H9 (cell line): ENCODE measurements around the gene SDK2. TPM values are rescaled to one million over a fixed set of nuclear protein-coding genes. Genes with fewer than 3 reads are reported as not detected.

Experiments
- DNase-seq: peaks from one replicate; pipeline ENCODE4 v3.0.0-alpha.2; 2017
- H2AFZ ChIP-seq: one replicate; pipeline ENCODE4 v1.6.1; 2013; ENCODE audit warnings: mild to moderate bottlenecking, low read length, control low read depth, moderate library complexity
- H2AK5ac ChIP-seq: 2 replicates; pipeline ENCODE4 v1.6.1; 2013; ENCODE audit warnings: low read length, control low read depth, mixed read lengths; ENCODE audit not compliant: insufficient read length
- H2BK120ac ChIP-seq: one replicate; pipeline ENCODE4 v1.6.1; 2013; ENCODE audit warnings: low read depth, mild to moderate bottlenecking, low read length, control low read depth, inconsistent platforms; ENCODE audit not compliant: poor library complexity, severe bottlenecking
- H2BK12ac ChIP-seq: 2 replicates; pipeline ENCODE4 v1.6.1; 2013; ENCODE audit warnings: low read length, control low read depth, mixed read lengths, low read depth; ENCODE audit not compliant: insufficient read length
- H2BK15ac ChIP-seq: 2 replicates; pipeline ENCODE4 v1.6.1; 2013; ENCODE audit warnings: low read depth, low read length, control low read depth
- H2BK20ac ChIP-seq: one replicate; pipeline ENCODE4 v1.6.1; 2013; ENCODE audit warnings: low read depth, mild to moderate bottlenecking, low read length, control low read depth, inconsistent platforms; ENCODE audit not compliant: poor library complexity, severe bottlenecking
- H2BK5ac ChIP-seq: 2 replicates; pipeline ENCODE4 v1.6.1; 2013; ENCODE audit warnings: low read length, control low read depth, mixed read lengths; ENCODE audit not compliant: insufficient read length
- H3K14ac ChIP-seq: 2 replicates; pipeline ENCODE4 v1.6.1; 2013; ENCODE audit warnings: low read length, control low read depth; ENCODE audit not compliant: insufficient read depth
- H3K18ac ChIP-seq: 2 replicates; pipeline ENCODE4 v1.6.1; 2013; ENCODE audit warnings: low read depth, mild to moderate bottlenecking, mixed read lengths, low read length, control low read depth; ENCODE audit not compliant: insufficient read length
- H3K23ac ChIP-seq: 2 replicates; pipeline ENCODE4 v1.6.1; 2013; ENCODE audit warnings: low read length, control low read depth, mixed read lengths, low read depth; ENCODE audit not compliant: insufficient read length
- H3K23me2 ChIP-seq: 2 replicates; pipeline ENCODE4 v1.6.1; 2013; ENCODE audit warnings: low read depth, mild to moderate bottlenecking, mixed read lengths, low read length, control low read depth; ENCODE audit not compliant: insufficient read length, poor library complexity, severe bottlenecking
- H3K27ac ChIP-seq: 2 replicates; pipeline ENCODE4 v1.5.1; 2013; ENCODE audit warnings: low read length, control low read depth, mixed read lengths, low read depth; ENCODE audit not compliant: insufficient read length
- H3K27me3 ChIP-seq: 2 replicates; pipeline ENCODE4 v1.6.1; 2013; ENCODE audit warnings: low read length, control low read depth, inconsistent platforms; ENCODE audit not compliant: insufficient read depth
- H3K4ac ChIP-seq: 2 replicates; pipeline ENCODE4 v1.6.1; 2013; ENCODE audit warnings: low read depth, mild to moderate bottlenecking, control low read depth, inconsistent platforms, low read length, moderate library complexity
- H3K4me1 ChIP-seq: 2 replicates; pipeline ENCODE4 v1.6.1; 2013; ENCODE audit warnings: low read length, control low read depth, inconsistent platforms; ENCODE audit not compliant: insufficient read depth
- H3K4me2 ChIP-seq: 2 replicates; pipeline ENCODE4 v1.6.1; 2013; ENCODE audit warnings: low read length, control low read depth, mixed read lengths; ENCODE audit not compliant: insufficient read length, insufficient read depth
- H3K56ac ChIP-seq: 2 replicates; pipeline ENCODE4 v1.6.1; 2013; ENCODE audit warnings: low read depth, mild to moderate bottlenecking, mixed read lengths, low read length, control low read depth; ENCODE audit not compliant: insufficient read length
- H3K79me1 ChIP-seq: 2 replicates; pipeline ENCODE4 v1.6.1; 2013; ENCODE audit warnings: low read depth, mild to moderate bottlenecking, moderate library complexity, low read length, control low read depth, inconsistent platforms; ENCODE audit not compliant: insufficient read depth, poor library complexity, severe bottlenecking
- H3K79me2 ChIP-seq: 2 replicates; pipeline ENCODE4 v1.6.1; 2013; ENCODE audit warnings: low read length, control low read depth, inconsistent platforms; ENCODE audit not compliant: insufficient read depth
- H3K9ac ChIP-seq: 2 replicates; pipeline ENCODE4 v1.6.1; 2013; ENCODE audit warnings: low read length, control low read depth, mixed read lengths; ENCODE audit not compliant: insufficient read length; ENCODE audit errors: extremely low read depth
- H3K9me3 ChIP-seq: one replicate; pipeline ENCODE4 v1.6.1; 2013; ENCODE audit warnings: low read depth, low read length, inconsistent platforms; ENCODE audit not compliant: control insufficient read depth
- H3T11ph ChIP-seq: one replicate; pipeline ENCODE4 v1.6.1; 2013; ENCODE audit warnings: mild to moderate bottlenecking, low read length, control low read depth, inconsistent platforms
- H4K20me1 ChIP-seq: one replicate; pipeline ENCODE4 v1.6.1; 2013; ENCODE audit not compliant: control insufficient read depth, insufficient read length, insufficient read depth
- H4K5ac ChIP-seq: 2 replicates; pipeline ENCODE4 v1.6.1; 2013; ENCODE audit warnings: low read depth, mild to moderate bottlenecking, mixed read lengths, low read length, control low read depth; ENCODE audit not compliant: insufficient read length
- H4K8ac ChIP-seq: replicated peaks from 2 replicates; pipeline ENCODE4 v1.6.1; 2013; ENCODE audit warnings: low read length, control low read depth, mixed read lengths, low read depth; ENCODE audit not compliant: insufficient read length
- H4K91ac ChIP-seq: 2 replicates; pipeline ENCODE4 v1.6.1; 2013; ENCODE audit warnings: low read depth, mild to moderate bottlenecking, moderate library complexity, mixed read lengths, low read length, control low read depth; ENCODE audit not compliant: insufficient read length
- H3K27ac Mint-ChIP-seq, 3 experiments: 2 replicates in 2 of 3; 3 replicates in 1 of 3; pipeline ENCODE4 v1.8.0; 2020 to 2021; ENCODE audit warnings: mixed read lengths in 3 of 3, mild to moderate bottlenecking in 1 of 3, moderate library complexity in 1 of 3
- H3K27me3 Mint-ChIP-seq: 2 replicates; pipeline ENCODE4 v1.8.0; 2021; ENCODE audit warnings: low read depth, mild to moderate bottlenecking, moderate library complexity, mixed read lengths
- H3K36me3 Mint-ChIP-seq, 3 experiments: 2 replicates in 2 of 3; 3 replicates in 1 of 3; pipeline ENCODE4 v1.8.0; 2020 to 2021; ENCODE audit warnings: low read depth in 3 of 3, mixed read lengths in 3 of 3; ENCODE audit not compliant: insufficient read depth in 1 of 3
- H3K4me1 Mint-ChIP-seq, 2 experiments: 2 replicates each; pipeline ENCODE4 v1.8.0; 2020; ENCODE audit warnings: mixed read lengths in 2 of 2
- H3K4me3 Mint-ChIP-seq, 2 experiments: 2 replicates in 1 of 2; 3 replicates in 1 of 2; pipeline ENCODE4 v1.8.0; 2020 to 2021; ENCODE audit warnings: mild to moderate bottlenecking in 2 of 2, mixed read lengths in 2 of 2, moderate library complexity in 1 of 2
- H3K9me3 Mint-ChIP-seq, 2 experiments: 2 replicates in 1 of 2; 3 replicates in 1 of 2; pipeline ENCODE4 v1.8.0; 2020; ENCODE audit warnings: mild to moderate bottlenecking in 2 of 2, mixed read lengths in 2 of 2, moderate library complexity in 1 of 2
- WGBS: extraction: QIAGEN DNeasy Blood & Tissue Kit; methylation state at CpG from one replicate; pipeline ENCODE4 v1.1.7; 2013; ENCODE audit warnings: missing lambda C conversion rate, low lambda C conversion rate, mixed read lengths; ENCODE audit not compliant: insufficient read length; ENCODE audit errors: extremely low coverage; 5-methylcytosine and 5-hydroxymethylcytosine counted together
- total RNA-seq: library from RNA; stranded (reverse); gene quantifications from 2 replicates; pipeline ENCODE4 v1.2.1, GENCODE V29; 2021
- TF ChIP-seq, protein P1 (sequence below): fragments of 200-600 bp; sonication (generic); conservative IDR thresholded peaks from 3 replicates; pipeline ENCODE4 v1.8.0; 2021; ENCODE audit warnings: antibody characterized with exemption, mild to moderate bottlenecking

SDK2 gene
- total RNA-seq, 1 experiment from 2014 or later = 9.1 TPM

DNA sequence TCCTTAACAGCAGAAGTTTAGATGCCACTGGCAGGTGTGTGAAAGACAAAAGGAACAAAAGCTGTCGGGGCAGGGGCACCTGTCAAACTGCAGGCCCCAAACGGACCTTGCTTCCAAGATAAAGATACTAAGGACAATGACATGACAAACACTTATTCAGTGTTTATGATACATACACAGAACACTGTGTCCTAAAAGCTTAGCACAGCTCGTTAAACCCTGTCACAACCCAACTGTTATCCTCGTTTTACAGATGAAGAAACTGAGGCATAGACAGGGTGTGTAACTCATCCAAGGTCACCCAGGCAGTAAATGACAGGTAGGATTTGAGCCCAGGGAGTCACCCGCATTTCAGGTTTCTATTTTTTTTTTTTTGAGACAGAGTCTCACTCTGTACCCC, 9.6 kb downstream of the SDK2 start:
- no peaks in the 10 kb centered on the region for H3K9me3 Mint-ChIP-seq
- no CpG with 5 or more reads among the region's 5 CpGs for WGBS
- Histone ChIP-seq H2AK5ac (no peak overlapping the region), H4K91ac (no peak overlapping the region), H3K27me3 (no peaks in the 10 kb centered on the region), H2BK120ac (no peak overlapping the region), H4K8ac (no peak overlapping the region), H3K18ac (no peak overlapping the region), H3K4ac (no peak overlapping the region), H2BK20ac (no peak overlapping the region), H3K9me3 (no peaks in the 10 kb centered on the region), H3K23ac (no peak overlapping the region), H3K79me2 (no peaks in the 10 kb centered on the region), H4K20me1 (no peaks in the 10 kb centered on the region), H2BK12ac (no peak overlapping the region), H3K4me2 (no peak overlapping the region), H3K79me1 (no peaks in the 10 kb centered on the region), H4K5ac (no peak overlapping the region), H3K14ac (no peak overlapping the region), H3K4me1 (no peaks in the 10 kb centered on the region), H2BK5ac (no peak overlapping the region), H2BK15ac (no peak overlapping the region), H2AFZ (no peak overlapping the region), H3K27ac (no peak overlapping the region), H3K56ac (no peak overlapping the region), H3K23me2 (peaks cover 3% of the 10 kb centered on the region), H3K9ac (no peak overlapping the region), H3T11ph (no peak overlapping the region)
- peaks cover 0 to 8% (median 0%) of the 10 kb centered on the region in 3 experiments; a peak in 2 of 7 replicates for H3K36me3 Mint-ChIP-seq
- no peak overlapping the region for H3K4me3 Mint-ChIP-seq
- no peak for DNase-seq
- TF ChIP-seq, protein P1, sequence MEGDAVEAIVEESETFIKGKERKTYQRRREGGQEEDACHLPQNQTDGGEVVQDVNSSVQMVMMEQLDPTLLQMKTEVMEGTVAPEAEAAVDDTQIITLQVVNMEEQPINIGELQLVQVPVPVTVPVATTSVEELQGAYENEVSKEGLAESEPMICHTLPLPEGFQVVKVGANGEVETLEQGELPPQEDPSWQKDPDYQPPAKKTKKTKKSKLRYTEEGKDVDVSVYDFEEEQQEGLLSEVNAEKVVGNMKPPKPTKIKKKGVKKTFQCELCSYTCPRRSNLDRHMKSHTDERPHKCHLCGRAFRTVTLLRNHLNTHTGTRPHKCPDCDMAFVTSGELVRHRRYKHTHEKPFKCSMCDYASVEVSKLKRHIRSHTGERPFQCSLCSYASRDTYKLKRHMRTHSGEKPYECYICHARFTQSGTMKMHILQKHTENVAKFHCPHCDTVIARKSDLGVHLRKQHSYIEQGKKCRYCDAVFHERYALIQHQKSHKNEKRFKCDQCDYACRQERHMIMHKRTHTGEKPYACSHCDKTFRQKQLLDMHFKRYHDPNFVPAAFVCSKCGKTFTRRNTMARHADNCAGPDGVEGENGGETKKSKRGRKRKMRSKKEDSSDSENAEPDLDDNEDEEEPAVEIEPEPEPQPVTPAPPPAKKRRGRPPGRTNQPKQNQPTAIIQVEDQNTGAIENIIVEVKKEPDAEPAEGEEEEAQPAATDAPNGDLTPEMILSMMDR = no peak
- peaks cover 6% of the 10 kb centered on the region; the same call in 1 of the 2 replicates for H3K27me3 Mint-ChIP-seq
- H3K27ac Mint-ChIP-seq = no peak overlapping the region
- H3K4me1 Mint-ChIP-seq = peaks cover 8 to 22% of the 10 kb centered on the region in 2 experiments
